HG03575 (cell line): ENCODE data around the gene RELL1.

Experiments used
- ATAC-seq: cut with Tn5 transposase; IDR thresholded peaks from one replicate; pipeline ENCODE4 v1.9.1; 2021; ENCODE audit not compliant: unreplicated experiment, insufficient number of reproducible peaks, low FRiP score; ENCODE audit errors: extremely low read depth

The RELL1 gene

GRCh38 chr4:37697566-37697965 lies 11.4 kb upstream of the RELL1 start:
- no peak for ATAC-seq

DNA sequence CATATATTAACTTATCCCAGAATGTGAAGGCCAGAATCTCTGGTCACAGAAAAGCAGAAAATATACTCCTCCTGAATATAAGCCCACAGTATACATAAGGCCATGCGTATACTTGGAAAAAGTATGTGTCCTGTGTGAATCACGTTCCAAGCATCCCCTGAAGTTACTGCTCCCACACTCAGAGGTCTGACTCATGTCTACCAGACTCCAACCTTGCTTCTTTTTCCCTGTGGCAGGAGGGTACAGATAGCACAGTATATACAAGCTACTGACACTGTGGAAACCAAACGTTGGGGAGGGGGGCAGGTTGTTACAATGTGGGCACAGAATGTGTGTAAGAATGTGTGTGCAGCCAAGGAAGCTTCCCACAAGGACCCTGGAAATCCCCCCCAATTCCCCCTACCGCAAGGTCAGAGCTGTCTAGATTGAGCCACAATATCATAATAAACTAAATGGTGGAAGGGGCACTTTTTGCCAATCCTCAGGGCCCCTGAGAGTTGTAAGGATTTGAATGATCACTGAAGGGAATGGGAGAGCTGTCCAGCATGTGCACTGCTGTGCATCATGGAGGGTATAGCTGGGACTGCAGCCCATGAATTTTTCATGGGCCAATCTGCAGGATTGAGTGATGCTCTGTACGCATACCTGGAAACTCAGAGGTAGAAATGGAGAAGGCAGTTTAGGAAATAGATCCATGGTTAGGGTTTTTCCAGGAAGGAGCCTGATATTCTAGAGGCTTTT lies 7.4 kb upstream of the RELL1 start:
- no peak for ATAC-seq

DNA sequence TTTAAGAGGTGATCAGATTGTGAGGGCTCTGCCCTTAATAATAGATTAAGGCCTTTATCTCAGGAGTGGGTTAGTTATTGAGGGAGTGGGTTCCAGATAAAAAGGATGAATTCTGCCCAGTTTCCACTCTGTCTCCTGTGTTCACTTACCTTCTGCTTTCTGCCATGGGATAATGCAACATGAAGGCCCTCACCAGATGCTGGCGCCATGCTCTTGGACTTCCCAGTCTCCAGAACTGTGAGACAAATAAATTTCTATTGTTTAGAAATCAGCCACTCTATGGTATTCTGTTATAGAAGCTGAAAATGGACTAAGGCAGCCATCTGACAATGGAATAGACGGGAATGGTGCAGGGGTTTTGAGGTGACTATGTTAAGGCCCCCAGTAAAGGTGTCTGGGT lies 6.9 kb upstream of the RELL1 start:
- no peak for ATAC-seq

GRCh38 chr4:37690976-37691375 lies 4.8 kb upstream of the RELL1 start:
- no peak for ATAC-seq

GRCh38 chr4:37689353-37690095 lies 3.3 kb upstream of the RELL1 start:
- no peak for ATAC-seq

DNA sequence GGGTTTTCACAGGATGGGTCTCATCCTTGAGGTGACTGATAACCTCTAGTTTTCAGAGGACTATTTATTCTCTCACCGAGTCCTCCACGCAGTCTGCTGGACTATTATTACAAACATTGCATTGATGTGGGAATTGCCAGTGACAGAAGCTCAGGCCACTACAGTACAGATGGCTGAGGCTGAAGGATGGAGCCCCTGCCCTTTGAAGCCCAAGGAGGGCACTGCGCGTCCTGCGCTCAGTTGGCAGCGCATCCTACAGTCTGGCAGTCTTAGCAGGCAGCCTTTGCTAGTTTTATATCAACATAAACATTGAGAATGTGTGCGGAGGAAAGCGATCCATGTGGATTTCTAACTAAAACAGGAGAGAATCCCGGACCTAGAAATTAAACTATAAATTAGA lies 1.5 kb upstream of the RELL1 start:
- ATAC-seq = no peak

DNA sequence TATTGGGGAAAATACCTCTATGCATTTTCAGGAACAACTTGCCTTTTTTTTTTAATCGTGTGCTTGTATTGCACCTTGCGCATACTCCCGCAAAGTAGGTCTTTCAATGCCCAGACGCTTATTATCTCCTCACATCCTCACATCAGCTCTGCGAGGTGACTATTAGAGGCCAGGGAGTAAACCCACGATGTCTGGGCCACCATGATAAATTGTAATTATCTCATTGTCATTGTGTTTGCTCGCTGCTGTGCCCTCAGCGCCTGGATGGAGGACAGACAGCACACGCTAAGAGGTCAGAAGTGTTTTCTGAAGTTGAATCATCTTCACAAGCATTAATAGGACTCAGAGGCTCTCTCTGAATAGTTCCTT lies 1.0 kb upstream of the RELL1 start:
- ATAC-seq = no peak

DNA sequence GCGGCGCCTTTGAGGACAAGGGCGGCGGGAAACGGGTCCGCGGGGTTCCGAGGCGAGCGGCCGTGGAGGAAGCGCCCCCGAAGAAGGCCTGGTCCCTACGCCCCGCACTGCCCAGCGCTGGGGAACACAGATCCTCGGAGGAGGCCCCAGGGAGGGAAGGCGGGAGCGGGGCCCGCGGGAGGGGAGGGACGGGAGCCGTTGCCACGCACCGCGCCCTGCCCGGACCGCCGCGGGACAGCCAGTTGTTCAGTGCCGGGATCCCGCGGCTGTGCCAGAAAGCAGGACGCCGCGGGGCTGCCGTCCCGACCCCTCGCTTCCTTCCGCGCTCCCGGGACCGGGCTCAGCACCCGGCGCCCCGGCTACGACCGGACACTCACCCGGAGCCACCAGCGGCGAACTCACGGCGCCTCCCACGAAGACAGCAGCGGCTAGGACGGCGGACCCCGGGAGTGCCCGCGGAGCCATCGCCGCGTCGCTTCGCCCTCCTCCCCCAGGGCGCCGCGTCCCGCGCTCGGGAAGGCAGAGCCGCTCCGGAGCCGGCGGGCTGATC lies 278 bp downstream of the RELL1 start:
- ATAC-seq = peak; percentile 1

DNA sequence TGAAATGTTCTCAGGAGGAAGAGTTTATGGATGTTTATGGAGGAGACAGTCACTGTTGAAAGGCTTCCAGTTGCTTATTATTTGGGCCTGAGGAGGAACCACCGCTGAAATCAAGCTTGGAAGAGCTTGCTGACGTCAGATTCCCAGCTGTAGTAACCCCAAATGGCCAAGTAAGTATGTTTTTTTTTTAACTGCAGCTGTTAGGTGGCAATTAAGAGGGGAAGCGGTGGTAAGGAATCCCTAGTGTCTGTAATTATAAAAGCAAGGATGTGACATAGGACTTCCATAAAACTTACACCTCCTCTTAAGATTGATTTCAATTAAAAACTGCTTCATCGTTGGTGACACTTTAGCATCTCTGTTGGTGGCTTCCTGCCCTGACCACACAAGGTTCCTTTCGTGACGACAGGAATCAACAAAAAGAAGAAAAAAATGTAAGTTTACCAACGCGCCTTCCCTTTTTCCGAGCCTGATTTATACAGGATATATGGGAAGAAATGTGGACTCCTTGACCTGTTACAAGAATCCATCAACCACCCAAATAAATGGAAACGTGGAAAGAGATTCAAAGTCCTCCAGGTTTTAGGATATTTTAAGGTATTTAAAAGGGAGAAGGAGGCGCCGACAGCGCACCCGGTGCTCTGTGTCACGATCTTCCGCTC lies 884 bp downstream of the RELL1 start:
- ATAC-seq = no peak

DNA sequence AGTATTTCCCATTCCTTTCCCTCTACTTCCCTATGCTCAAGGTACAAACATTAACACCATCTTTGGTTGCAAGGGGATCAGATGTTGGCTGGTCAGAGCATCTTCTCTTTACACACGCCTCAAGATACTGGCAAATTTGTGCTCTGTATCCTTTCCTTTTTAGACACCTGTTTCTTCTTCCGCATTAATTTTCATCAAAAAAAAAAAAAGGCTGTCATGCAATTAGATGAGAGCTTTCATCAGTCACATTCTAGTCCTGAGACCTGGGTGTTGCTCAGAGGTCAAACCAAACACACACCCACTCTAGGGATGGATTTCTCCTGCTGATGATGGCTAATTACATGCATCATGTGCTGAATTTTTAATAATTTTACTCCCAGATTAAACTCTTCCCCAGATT lies 2.0 kb downstream of the RELL1 start:
- ATAC-seq = no peak

DNA sequence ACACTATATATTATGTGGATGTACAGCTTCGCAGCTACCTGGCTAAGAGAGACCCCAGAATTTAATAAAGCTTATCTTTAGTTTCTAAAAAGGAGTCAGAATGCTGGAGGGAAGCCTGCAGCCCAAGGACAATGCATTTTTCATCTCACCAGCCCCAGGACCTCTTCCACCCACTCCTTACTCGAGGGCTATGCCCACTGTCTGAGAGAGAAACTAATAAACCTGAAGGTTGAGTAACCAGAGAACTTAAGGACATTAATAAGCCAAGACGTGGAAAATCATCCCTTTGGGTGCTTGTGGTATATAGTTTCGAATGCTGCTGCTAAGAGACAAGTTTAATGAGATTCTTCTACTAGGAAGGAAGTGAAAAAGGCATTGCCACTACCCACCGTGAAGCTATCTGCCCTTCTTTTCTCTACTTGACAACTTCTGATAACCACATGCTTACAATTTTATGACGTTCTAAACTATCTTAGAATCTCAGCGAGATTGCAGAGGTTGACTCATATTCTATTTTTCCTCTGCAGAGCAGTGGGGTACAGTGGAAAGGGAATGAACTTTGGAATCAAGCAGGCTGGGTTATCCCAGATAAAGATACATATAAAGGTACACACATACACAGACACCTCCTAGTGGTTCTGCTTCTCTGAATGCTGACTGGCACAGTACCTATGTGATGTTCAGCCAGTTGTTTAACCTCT lies 3.3 kb downstream of the RELL1 start:
- ATAC-seq = peak; percentile 26

DNA sequence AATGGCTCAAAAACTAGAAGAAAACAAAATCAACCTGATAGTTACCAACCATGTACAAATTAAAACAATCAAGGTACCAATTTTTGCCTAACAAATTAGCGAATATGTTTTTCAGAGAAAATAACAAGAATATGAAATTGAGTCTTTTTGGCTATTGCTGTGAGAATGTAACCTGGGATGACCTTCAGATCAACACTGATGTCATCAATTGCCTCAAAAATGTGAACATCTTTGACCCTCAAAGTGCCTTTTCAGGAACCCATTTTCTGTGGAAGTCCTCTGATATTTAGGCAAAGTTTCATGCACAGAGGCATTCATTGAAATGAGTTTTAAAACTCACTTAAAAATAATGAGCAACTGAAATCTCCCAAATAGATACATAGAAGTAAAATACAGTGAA lies 6.1 kb downstream of the RELL1 start:
- ATAC-seq = no peak

DNA sequence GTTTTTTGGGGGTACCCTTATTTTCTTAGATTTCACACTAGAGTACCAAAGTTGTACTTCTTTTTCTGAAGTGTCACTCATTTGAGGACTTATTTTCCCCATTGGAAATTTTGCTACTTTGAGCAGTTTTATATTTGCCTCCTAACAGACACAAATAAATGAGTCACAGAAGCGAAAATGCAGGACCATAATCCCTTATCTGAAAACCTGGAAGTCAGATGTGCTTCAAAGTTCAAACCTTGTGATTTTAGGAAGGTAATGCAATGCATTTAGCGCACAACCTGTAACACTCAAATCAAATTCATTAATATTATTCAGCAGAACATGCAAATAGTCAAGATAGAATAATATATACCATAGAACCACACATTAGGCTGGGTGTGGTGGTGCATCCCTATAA lies 6.9 kb downstream of the RELL1 start:
- ATAC-seq = no peak

DNA sequence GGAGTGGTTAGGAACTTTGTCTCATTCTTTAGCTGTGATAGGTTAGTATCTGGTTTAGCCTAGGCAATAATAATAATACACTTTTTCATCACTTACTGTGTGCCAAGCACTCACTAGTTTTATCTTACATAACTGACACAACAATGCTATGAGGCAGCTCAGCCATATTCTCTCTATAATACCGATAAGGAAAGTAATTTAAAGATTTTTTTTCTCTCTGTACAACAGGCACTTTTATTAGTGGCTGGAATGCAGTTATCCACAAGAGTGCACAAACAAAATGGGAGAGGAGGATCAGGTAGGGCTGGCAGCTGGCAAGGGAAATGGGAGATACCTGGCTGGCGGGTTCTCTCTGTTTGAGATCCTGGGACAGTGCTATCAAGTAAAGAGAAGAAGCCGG lies 7.6 kb downstream of the RELL1 start:
- ATAC-seq = no peak

GRCh38 chr4:37675587-37676290 lies 10.4 kb downstream of the RELL1 start:
- peak; percentile 80 for ATAC-seq

DNA sequence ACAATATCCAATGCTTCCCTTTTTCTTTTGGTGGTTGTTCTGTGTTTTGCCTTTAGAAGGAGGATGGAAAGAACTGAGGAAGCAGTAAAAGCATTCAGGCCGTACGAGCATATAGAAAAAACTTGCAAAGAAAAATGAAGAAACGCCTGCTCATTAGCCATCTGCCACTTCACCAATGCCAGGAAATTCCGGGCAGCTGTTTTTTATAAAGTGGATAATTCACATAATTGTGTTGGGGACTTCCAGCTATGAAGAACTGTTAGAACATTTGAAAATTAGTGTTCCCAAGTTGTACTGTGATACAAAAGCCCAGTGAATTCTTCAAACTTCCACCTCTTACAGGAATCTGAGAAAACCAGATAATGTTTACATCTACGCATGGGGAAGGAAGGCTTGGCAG lies 11.7 kb downstream of the RELL1 start:
- ATAC-seq = no peak

GRCh38 chr4:37673538-37674192 lies 12.5 kb downstream of the RELL1 start:
- ATAC-seq = no peak

- ATAC-seq = no peak
Observed at GRCh38 chr4:37671072-37671471, 15.1 kb downstream of the RELL1 start.
